Esophagus muscularis mucosa (tissue), 3 donors: ENCODE results near the gene C3orf33.

Source experiments
- POLR2A ChIP-seq: fragments of 450-650 bp; IDR thresholded peaks from one replicate; pipeline ENCODE4 v1.6.1; 2017; ENCODE audit warnings: antibody characterized with exemption, moderate library complexity, mild to moderate bottlenecking, low read depth
- POLR2AphosphoS5 ChIP-seq, 2 donors: sonication (generic); formaldehyde crosslinking; IDR thresholded peaks; one replicate each; pipeline ENCODE4 v1.6.1; 2017; ENCODE audit warnings: antibody characterized with exemption in 2 of 2
- TF ChIP-seq, protein P1 (sequence below), 3 experiments: fragments of 200-600 bp in 2 of 3; fragments of 450-650 bp in 1 of 3; sonication (generic) in 2 of 3; IDR thresholded peaks; one replicate each; pipeline ENCODE4 v1.5.1; 2017 to 2019; ENCODE audit warnings: antibody characterized with exemption in 3 of 3, mild to moderate bottlenecking in 2 of 3, moderate library complexity in 1 of 3

DNA sequence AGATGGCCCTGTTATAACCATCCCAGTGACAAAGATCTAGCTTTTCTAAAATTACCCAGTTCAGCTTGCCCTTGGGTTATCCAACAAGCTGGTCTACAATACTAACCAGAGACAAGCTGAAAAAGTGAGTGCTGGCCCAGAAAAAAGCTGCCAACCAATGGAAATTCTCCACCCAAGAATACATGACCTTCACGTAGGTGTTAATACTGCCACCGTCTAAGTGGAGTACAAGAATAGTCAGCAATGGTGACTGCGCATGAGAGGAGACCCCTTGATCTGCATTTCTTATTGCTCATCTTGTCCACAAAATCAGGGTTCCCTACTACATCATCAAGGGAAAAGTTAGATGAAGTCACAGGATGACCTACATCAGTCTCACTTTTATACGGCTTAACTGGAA, 45.4 kb downstream of the C3orf33 start:
- TF ChIP-seq, protein P1, sequence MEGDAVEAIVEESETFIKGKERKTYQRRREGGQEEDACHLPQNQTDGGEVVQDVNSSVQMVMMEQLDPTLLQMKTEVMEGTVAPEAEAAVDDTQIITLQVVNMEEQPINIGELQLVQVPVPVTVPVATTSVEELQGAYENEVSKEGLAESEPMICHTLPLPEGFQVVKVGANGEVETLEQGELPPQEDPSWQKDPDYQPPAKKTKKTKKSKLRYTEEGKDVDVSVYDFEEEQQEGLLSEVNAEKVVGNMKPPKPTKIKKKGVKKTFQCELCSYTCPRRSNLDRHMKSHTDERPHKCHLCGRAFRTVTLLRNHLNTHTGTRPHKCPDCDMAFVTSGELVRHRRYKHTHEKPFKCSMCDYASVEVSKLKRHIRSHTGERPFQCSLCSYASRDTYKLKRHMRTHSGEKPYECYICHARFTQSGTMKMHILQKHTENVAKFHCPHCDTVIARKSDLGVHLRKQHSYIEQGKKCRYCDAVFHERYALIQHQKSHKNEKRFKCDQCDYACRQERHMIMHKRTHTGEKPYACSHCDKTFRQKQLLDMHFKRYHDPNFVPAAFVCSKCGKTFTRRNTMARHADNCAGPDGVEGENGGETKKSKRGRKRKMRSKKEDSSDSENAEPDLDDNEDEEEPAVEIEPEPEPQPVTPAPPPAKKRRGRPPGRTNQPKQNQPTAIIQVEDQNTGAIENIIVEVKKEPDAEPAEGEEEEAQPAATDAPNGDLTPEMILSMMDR (IDR thresholded peaks at IDR 0.05) = no peak
- TF ChIP-seq POLR2A (no peak), POLR2AphosphoS5 (IDR thresholded peaks at IDR 0.05) (no peak)
